Parathyroid adenoma (tissue), 2 donors: ENCODE data around the gene HNRNPC.

ENCODE experiments used
- H2AFZ ChIP-seq: fragments of 300-600 bp; sonication (generic); one replicate; pipeline ENCODE4 v1.7.0; 2017; ENCODE audit warnings: antibody characterized with exemption, mild to moderate bottlenecking
- H3K27ac ChIP-seq: fragments of 300-600 bp; sonication (generic); one replicate; pipeline ENCODE4 v1.7.0; 2017
- H3K27me3 ChIP-seq: fragments of 300-600 bp; sonication (generic); one replicate; pipeline ENCODE4 v1.7.0; 2017; ENCODE audit warnings: low read length; ENCODE audit not compliant: control insufficient read depth, insufficient read depth
- H3K36me3 ChIP-seq: fragments of 300-600 bp; sonication (generic); one replicate; pipeline ENCODE4 v1.7.0; 2017; ENCODE audit warnings: low read length; ENCODE audit not compliant: control insufficient read depth, insufficient read depth
- H3K4me1 ChIP-seq: fragments of 300-600 bp; sonication (generic); one replicate; pipeline ENCODE4 v1.7.0; 2017; ENCODE audit warnings: control low read depth
- H3K4me2 ChIP-seq: fragments of 300-600 bp; sonication (generic); one replicate; pipeline ENCODE4 v1.7.0; 2017; ENCODE audit warnings: low read length
- H3K4me3 ChIP-seq: fragments of 300-600 bp; sonication (generic); one replicate; pipeline ENCODE4 v1.7.0; 2017; ENCODE audit warnings: low read depth, low read length
- H3K79me2 ChIP-seq: fragments of 300-600 bp; sonication (generic); one replicate; pipeline ENCODE4 v1.7.0; 2017; ENCODE audit warnings: control low read depth
- H3K9ac ChIP-seq: fragments of 300-600 bp; sonication (generic); one replicate; pipeline ENCODE4 v1.7.0; 2017; ENCODE audit warnings: mild to moderate bottlenecking
- H3K9me3 ChIP-seq: fragments of 300-600 bp; sonication (generic); one replicate; pipeline ENCODE4 v1.7.0; 2017; ENCODE audit warnings: low read length; ENCODE audit not compliant: control insufficient read depth
- TF ChIP-seq, protein P1 (sequence below): fragments of 300-600 bp; sonication (generic); IDR thresholded peaks from one replicate; pipeline ENCODE4 v1.7.0; 2017; ENCODE audit warnings: antibody characterized with exemption, mild to moderate bottlenecking
- donor health status: primary hyperparathyroidism.

Gene HNRNPC

DNA sequence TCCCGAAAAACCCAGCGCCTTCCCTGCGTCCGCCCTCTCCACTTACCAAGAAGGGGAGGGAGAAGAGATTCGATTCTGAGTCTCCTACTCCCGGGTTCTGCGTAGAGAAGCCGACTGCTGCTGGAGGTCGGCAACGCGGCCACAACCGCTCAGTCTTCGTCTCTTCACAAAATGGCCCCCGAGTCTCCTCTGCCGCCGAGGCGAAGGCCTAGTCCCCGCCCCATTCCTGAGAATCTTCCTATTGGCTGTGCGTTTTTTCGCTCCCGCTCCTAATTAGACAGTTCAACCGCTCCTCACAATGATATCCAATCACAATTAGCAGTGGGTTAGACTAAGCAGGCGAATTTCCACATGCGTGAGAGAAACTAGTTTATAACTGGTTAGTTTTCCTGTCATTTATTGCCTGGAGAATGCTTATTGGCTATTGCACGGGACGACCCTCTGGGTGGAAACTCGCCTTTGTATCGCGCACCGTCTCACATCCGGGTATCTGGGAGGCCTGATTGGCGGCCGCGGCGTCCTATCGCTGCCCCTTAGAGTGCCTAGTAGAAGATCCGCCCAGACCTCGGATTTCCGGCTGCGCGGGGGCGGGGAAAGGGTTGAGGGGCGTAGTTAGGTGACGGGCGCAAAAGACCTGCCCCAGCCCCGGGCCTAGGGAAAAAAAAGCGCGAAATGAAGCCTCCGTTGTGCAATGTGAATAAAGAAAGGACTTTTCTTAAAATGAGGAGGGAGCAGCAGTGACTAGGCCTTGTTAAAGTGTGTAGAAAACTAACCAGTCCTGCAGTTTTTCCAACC is at the start of gene HNRNPC:
HNRNPC (minus strand) TSS at position 191 of the 795 bp plus-strand sequence. CDS start 35,249 bp downstream, outside the sequence.
- H3K79me2 ChIP-seq, result peaks cover 43% of the 10 kb centered on the region
- no peaks in the 10 kb centered on the region for H3K9me3 ChIP-seq
- H3K9ac ChIP-seq, result peak within 1 kb of the TSS; percentile 97
- H3K4me2 ChIP-seq, result peak within 1 kb of the TSS; percentile 81
- TF ChIP-seq, protein P1, sequence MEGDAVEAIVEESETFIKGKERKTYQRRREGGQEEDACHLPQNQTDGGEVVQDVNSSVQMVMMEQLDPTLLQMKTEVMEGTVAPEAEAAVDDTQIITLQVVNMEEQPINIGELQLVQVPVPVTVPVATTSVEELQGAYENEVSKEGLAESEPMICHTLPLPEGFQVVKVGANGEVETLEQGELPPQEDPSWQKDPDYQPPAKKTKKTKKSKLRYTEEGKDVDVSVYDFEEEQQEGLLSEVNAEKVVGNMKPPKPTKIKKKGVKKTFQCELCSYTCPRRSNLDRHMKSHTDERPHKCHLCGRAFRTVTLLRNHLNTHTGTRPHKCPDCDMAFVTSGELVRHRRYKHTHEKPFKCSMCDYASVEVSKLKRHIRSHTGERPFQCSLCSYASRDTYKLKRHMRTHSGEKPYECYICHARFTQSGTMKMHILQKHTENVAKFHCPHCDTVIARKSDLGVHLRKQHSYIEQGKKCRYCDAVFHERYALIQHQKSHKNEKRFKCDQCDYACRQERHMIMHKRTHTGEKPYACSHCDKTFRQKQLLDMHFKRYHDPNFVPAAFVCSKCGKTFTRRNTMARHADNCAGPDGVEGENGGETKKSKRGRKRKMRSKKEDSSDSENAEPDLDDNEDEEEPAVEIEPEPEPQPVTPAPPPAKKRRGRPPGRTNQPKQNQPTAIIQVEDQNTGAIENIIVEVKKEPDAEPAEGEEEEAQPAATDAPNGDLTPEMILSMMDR, result no peak
- H2AFZ ChIP-seq, result peak within 1 kb of the TSS; percentile 94
- no peaks in the 10 kb centered on the region for H3K27me3 ChIP-seq
- H3K4me3 ChIP-seq, result peak within 1 kb of the TSS; percentile 100
- peak within 1 kb of the TSS; percentile 98 for H3K27ac ChIP-seq
- peaks cover 18% of the 10 kb centered on the region for H3K4me1 ChIP-seq
- no peaks in the 10 kb centered on the region for H3K36me3 ChIP-seq

DNA sequence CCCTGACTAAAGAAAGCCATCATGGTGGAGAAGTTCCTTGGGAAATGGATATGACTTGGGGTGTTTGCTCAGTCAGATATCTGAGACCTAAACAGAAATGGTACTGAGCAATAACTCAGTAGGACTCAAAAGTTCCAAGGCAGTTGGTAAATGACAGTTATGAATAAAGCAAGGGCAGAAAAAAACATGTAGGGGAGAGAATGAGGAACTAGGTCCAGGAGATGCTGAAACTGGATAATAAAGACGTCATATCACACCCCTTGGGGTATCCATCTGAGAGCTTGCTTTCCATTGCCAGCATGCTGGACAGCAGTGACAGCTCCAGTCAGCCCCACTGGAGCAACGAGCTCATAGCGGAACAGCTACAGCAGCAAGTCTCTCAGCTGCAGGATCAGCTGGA is 48.2 kb upstream of the HNRNPC start:
- no peaks in the 10 kb centered on the region for H3K27me3 ChIP-seq
- H2AFZ ChIP-seq, result no peak overlapping the region
- H3K4me1 ChIP-seq, result no peaks in the 10 kb centered on the region
- no peak overlapping the region for H3K27ac ChIP-seq
- no peak overlapping the region for H3K4me3 ChIP-seq
- H3K36me3 ChIP-seq, result no peaks in the 10 kb centered on the region
- H3K79me2 ChIP-seq, result no peaks in the 10 kb centered on the region
- TF ChIP-seq, protein P1, result no peak
- H3K9ac ChIP-seq, result no peak overlapping the region
- H3K4me2 ChIP-seq, result no peak overlapping the region
- no peaks in the 10 kb centered on the region for H3K9me3 ChIP-seq

GRCh38 chr14:21313512-21313911 is 44.3 kb upstream of the HNRNPC start:
- H3K79me2 ChIP-seq, result no peaks in the 10 kb centered on the region
- H3K27me3 ChIP-seq, result no peaks in the 10 kb centered on the region
- TF ChIP-seq, protein P1, result no peak
- no peak overlapping the region for H3K4me3 ChIP-seq
- no peak overlapping the region for H3K4me2 ChIP-seq
- no peaks in the 10 kb centered on the region for H3K36me3 ChIP-seq
- no peak overlapping the region for H2AFZ ChIP-seq
- no peak overlapping the region for H3K9ac ChIP-seq
- no peak overlapping the region for H3K27ac ChIP-seq
- no peaks in the 10 kb centered on the region for H3K4me1 ChIP-seq
- H3K9me3 ChIP-seq, result no peaks in the 10 kb centered on the region

DNA sequence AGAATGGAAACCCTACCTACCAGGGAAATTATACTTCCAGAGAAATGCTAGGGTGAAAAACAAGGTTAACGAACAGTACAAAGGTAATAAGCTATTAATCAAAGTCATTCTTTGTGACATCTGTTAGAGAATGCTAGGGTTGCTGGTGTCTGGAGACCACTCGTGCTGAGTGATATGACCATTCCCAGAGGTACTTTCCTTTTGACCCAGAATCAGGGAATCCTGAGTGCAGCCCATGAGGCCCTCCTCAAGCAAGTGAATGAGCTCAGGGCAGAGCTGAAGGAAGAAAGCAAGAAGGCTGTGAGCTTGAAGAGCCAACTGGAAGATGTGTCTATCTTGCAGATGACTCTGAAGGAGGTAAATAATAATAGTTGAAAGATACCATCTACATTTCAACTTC is 42.4 kb upstream of the HNRNPC start:
- Histone ChIP-seq H3K4me1 (no peaks in the 10 kb centered on the region), H3K36me3 (no peaks in the 10 kb centered on the region), H3K4me2 (no peak overlapping the region), H3K4me3 (no peak overlapping the region), H2AFZ (no peak overlapping the region), H3K79me2 (no peaks in the 10 kb centered on the region), H3K27me3 (no peaks in the 10 kb centered on the region), H3K27ac (no peak overlapping the region), H3K9me3 (no peaks in the 10 kb centered on the region), H3K9ac (no peak overlapping the region)
- TF ChIP-seq, protein P1, result no peak

GRCh38 chr14:21309956-21310355 is 40.7 kb upstream of the HNRNPC start:
- Histone ChIP-seq H3K79me2 (no peaks in the 10 kb centered on the region), H3K27me3 (no peaks in the 10 kb centered on the region), H3K4me1 (no peaks in the 10 kb centered on the region), H3K4me3 (no peak overlapping the region), H3K4me2 (no peak overlapping the region), H3K27ac (no peak overlapping the region), H3K9me3 (no peaks in the 10 kb centered on the region), H3K9ac (no peak overlapping the region), H2AFZ (no peak overlapping the region), H3K36me3 (no peaks in the 10 kb centered on the region)
- TF ChIP-seq, protein P1, result no peak
